ENCODE results near the gene MAML2. TPM values are rescaled to one million over a fixed set of nuclear protein-coding genes. Genes with fewer than 3 reads are reported as not detected.

Gene MAML2
- total and polyA plus RNA-seq, 9 of the 15 experiments (the other 6 are each of a cell fraction or from before 2014, with no cell fraction given): 0.79 to 6.8 (median 4.8) TPM

GRCh38 chr11:96326959-96327358 lies 16.0 kb downstream of the MAML2 start:
- no peak overlapping the region for H2AFZ ChIP-seq (ENCODE audit: low read depth, low read length)
- DNase-seq (ENCODE audit: extremely low read depth in 1 of 4, low spot score in 3 of 4): no peak
- H3K36me3 ChIP-seq (ENCODE audit: control insufficient read depth, insufficient read depth, low read length): no peaks in the 10 kb centered on the region
- ATAC-seq: no peak
- no peak overlapping the region for H3K4me2 ChIP-seq (ENCODE audit: insufficient read depth, low read length)
- H3K4me3 ChIP-seq: no peak overlapping the region
- peaks cover 72% of the 10 kb centered on the region for H3K79me2 ChIP-seq (ENCODE audit: control insufficient read depth, insufficient read depth, low read length)
- peaks cover 25 to 67% of the 10 kb centered on the region in 2 experiments; a peak in 4 of 5 replicates for H3K4me1 ChIP-seq (replicated peaks in 1 of 2; ENCODE audit: control insufficient read depth in 2 of 2, insufficient read depth in 2 of 2, low read length in 2 of 2)
- CTCF ChIA-PET (ENCODE audit: low intra/inter-chr PET ratio): no interaction called here
- 58% methylated on average over 7 of the region's 7 CpGs for WGBS (ENCODE audit: insufficient coverage, low coverage, missing lambda C conversion rate)
- POLR2A ChIA-PET: interaction anchor here (0.7 to 2.8 kb wide), 3 partner anchors 10 to 256 kb away, joined by 4 to 12 read pairs (median 5); no protein-coding TSS in a partner anchor
- no peak for FAIRE-seq
- intact Hi-C loops (cut with micrococcal nuclease) (no loop called here), in situ Hi-C loops (cut with MboI) (no loop called here)
- H3K9ac ChIP-seq (ENCODE audit: insufficient read depth in 1 of 2, low read depth in 2 of 2, low read length in 2 of 2): no peak overlapping the region
- H3K27me3 ChIP-seq (ENCODE audit: control insufficient read depth in 2 of 2, insufficient read depth in 2 of 2, low read length in 2 of 2): no peaks in the 10 kb centered on the region
- TF ChIP-seq NFRKB (IDR thresholded peaks at IDR 0.05; ENCODE audit: low read depth): no peak
- no peak for TF ChIP-seq CBX5 (IDR thresholded peaks at IDR 0.05; ENCODE audit: borderline replicate concordance, low read depth)
- TF ChIP-seq STAT5A (IDR thresholded peaks at IDR 0.05; ENCODE audit: borderline replicate concordance, low read length): no peak
- TF ChIP-seq HMG20A (CRISPR knock-in tag; conservative IDR thresholded peaks at IDR 0.05): no peak
- no peak for TF ChIP-seq DNMT1 (IDR thresholded peaks at IDR 0.05)
- no peak for TF ChIP-seq NR3C1 (CRISPR knock-in tag; IDR thresholded peaks at IDR 0.05)
- TF ChIP-seq TRIM25 (IDR thresholded peaks at IDR 0.05; ENCODE audit: borderline replicate concordance): no peak
- TF ChIP-seq SRSF3 (IDR thresholded peaks at IDR 0.05; ENCODE audit: insufficient read depth, low read length): no peak
- TF ChIP-seq RNF219 (CRISPR knock-in tag; IDR thresholded peaks at IDR 0.05): no peak
- no peak for TF ChIP-seq ZBTB26 (CRISPR knock-in tag; IDR thresholded peaks at IDR 0.05)
- no peak for TF ChIP-seq ZNF717 (CRISPR knock-in tag; IDR thresholded peaks at IDR 0.05)
- no peak for TF ChIP-seq RBM22 (IDR thresholded peaks at IDR 0.05; ENCODE audit: low read depth, low read length, poor library complexity, severe bottlenecking)
- TF ChIP-seq ZNF408 (CRISPR knock-in tag; IDR thresholded peaks at IDR 0.05; ENCODE audit: low read depth): no peak
- no peak for TF ChIP-seq THRAP3 (IDR thresholded peaks at IDR 0.05; ENCODE audit: borderline replicate concordance)
- TF ChIP-seq ASH1L (IDR thresholded peaks at IDR 0.05; ENCODE audit: borderline replicate concordance, low read depth, partially characterized antibody): no peak
- TF ChIP-seq THAP7 (CRISPR knock-in tag; IDR thresholded peaks at IDR 0.05): no peak
- no peak for TF ChIP-seq ZNF41 (CRISPR knock-in tag; conservative IDR thresholded peaks at IDR 0.05)
- no peaks in the 10 kb centered on the region for H4K20me1 ChIP-seq (replicated peaks; ENCODE audit: control insufficient read depth, insufficient read depth, low read length)
- H3K9me1 ChIP-seq (ENCODE audit: control insufficient read depth, insufficient read depth, low read length): no peaks in the 10 kb centered on the region
- BruUV-seq (replicated peaks): no TSS peak
- H3K27ac ChIP-seq (ENCODE audit: extremely low read depth, low read depth, low read length): no peak overlapping the region
- H3K9me3 ChIP-seq (replicated peaks; ENCODE audit: control insufficient read depth, insufficient read depth, low read depth, low read length): no peaks in the 10 kb centered on the region

All from K562 (cell line).